ENCODE data around the gene NANOS1. TPM values are rescaled to one million over a fixed set of nuclear protein-coding genes. Genes with fewer than 3 reads are reported as not detected.

NANOS1 gene
- total RNA-seq, 1 experiment from 2014 or later = 18.0 TPM

DNA sequence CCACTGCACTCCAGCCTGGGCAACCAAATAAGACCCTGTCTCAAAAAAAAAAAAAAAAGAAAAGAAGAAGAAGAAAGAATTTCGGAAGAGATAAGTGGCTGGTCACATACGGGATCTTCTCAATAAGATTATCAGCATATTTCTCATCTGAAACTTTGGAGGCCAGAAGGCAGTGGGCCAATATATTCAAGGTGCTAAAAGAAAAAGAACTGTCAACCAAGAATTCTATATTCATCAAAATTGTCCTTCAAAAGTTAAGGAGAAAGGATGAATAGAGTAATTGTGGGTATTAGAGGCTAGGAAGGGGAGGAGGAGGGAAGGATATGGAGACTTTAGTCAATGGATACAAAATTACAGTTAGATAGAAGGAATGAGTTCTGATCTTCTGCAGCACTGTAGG is 43.9 kb upstream of the NANOS1 start:
- ChIA-PET CTCF (no interaction called here), POLR2A (no interaction called here)
- TF ChIP-seq TCF7L2 (IDR thresholded peaks at IDR 0.05; ENCODE audit: low read depth, low read length) = no peak
- no peak for TF ChIP-seq CTCF (IDR thresholded peaks at IDR 0.05)
- no peak for TF ChIP-seq POLR2AphosphoS5 (IDR thresholded peaks at IDR 0.05; ENCODE audit: low read depth, low read length)
- TF ChIP-seq, protein P1, sequence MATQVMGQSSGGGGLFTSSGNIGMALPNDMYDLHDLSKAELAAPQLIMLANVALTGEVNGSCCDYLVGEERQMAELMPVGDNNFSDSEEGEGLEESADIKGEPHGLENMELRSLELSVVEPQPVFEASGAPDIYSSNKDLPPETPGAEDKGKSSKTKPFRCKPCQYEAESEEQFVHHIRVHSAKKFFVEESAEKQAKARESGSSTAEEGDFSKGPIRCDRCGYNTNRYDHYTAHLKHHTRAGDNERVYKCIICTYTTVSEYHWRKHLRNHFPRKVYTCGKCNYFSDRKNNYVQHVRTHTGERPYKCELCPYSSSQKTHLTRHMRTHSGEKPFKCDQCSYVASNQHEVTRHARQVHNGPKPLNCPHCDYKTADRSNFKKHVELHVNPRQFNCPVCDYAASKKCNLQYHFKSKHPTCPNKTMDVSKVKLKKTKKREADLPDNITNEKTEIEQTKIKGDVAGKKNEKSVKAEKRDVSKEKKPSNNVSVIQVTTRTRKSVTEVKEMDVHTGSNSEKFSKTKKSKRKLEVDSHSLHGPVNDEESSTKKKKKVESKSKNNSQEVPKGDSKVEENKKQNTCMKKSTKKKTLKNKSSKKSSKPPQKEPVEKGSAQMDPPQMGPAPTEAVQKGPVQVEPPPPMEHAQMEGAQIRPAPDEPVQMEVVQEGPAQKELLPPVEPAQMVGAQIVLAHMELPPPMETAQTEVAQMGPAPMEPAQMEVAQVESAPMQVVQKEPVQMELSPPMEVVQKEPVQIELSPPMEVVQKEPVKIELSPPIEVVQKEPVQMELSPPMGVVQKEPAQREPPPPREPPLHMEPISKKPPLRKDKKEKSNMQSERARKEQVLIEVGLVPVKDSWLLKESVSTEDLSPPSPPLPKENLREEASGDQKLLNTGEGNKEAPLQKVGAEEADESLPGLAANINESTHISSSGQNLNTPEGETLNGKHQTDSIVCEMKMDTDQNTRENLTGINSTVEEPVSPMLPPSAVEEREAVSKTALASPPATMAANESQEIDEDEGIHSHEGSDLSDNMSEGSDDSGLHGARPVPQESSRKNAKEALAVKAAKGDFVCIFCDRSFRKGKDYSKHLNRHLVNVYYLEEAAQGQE (IDR thresholded peaks at IDR 0.05; ENCODE audit: insufficient read depth in 1 of 2, low read depth in 2 of 2, low read length in 1 of 2) = no peak
- TF ChIP-seq SIN3A (IDR thresholded peaks at IDR 0.05; ENCODE audit: borderline replicate concordance, insufficient read depth, low read depth, low read length) = no peak
- no peak for ATAC-seq
- no peaks in the 10 kb centered on the region for H3K36me3 ChIP-seq (ENCODE audit: control insufficient read depth, insufficient read depth, low read length)
- peaks cover 6% of the 10 kb centered on the region; the same call in 1 of the 2 replicates for H3K4me1 ChIP-seq (ENCODE audit: control insufficient read depth, insufficient read depth, low read length)
- H3K9me3 ChIP-seq (ENCODE audit: control insufficient read depth, insufficient read depth, low read depth, low read length) = no peaks in the 10 kb centered on the region
- H3K27ac ChIP-seq (ENCODE audit: low read length) = no peak overlapping the region
- no peak for DNase-seq (ENCODE audit: low read depth, low spot score)
- no peak overlapping the region for H3K4me3 ChIP-seq (ENCODE audit: low read depth in 2 of 2, low read length in 2 of 2)
- in situ Hi-C loops (cut with HindIII; ENCODE audit: low pct_unique_long_range_greater_than_20kb, low sequenced_read_pairs) (no loop called here), intact Hi-C loops (cut with micrococcal nuclease; ENCODE audit: unreplicated experiment) (no loop called here)
- no peaks in the 10 kb centered on the region for H3K27me3 ChIP-seq (ENCODE audit: control insufficient read depth, insufficient read depth, low read length)
- BruUV-seq (replicated peaks) = no TSS peak

DNA sequence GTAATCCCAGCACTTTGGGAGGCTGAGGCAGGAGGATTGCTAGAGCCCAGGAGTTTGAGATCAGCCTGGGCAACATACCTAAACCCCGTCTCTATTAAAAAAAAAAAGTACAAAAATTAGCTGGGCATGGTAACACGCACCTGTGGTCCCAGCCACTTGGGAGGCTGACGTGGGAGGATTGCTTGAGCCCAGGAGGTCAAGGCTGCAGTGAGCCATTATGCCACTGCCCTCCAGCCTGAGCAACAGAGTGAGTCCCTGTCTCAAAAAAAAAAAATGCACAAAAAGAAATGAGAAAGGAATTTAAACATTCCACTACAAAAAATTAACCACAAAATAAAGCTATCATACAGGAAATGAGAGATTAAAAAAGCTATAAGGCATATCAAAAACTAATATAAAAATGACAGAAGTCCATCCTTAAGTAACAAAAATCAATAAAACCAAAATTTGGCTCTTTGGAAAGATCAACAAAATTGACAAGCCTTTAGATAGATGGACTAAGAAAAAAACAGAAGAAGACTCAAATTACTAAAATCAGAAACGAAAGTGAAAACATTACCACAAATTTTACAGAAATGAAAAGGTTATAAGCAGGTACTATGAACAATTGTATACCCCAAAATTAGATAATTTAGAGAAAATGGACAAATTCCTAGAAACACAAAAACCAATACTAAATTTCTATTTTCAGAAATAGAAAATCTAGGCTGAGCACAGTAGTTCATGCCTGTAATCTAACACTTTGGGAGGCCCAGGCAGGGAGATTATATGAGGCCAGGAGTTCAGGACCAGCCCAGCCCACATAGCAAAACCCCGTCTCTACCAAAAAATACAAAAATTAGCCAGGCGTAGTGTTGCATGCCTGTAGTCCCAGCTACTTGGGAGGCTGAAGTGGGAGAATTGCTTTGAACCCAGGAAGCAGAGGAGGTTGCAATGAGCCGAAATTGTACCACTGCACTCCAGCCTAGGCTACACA is 42.4 kb upstream of the NANOS1 start:
- Histone ChIP-seq H3K27me3 (ENCODE audit: control insufficient read depth, insufficient read depth, low read length) (no peaks in the 10 kb centered on the region), H3K9me3 (ENCODE audit: control insufficient read depth, insufficient read depth, low read depth, low read length) (no peaks in the 10 kb centered on the region), H3K27ac (ENCODE audit: low read length) (no peak overlapping the region), H3K4me3 (ENCODE audit: low read depth in 2 of 2, low read length in 2 of 2) (no peak overlapping the region), H3K36me3 (ENCODE audit: control insufficient read depth, insufficient read depth, low read length) (no peaks in the 10 kb centered on the region), H3K4me1 (ENCODE audit: control insufficient read depth, insufficient read depth, low read length) (peaks cover 6% of the 10 kb centered on the region; the same call in 1 of the 2 replicates)
- BruUV-seq (replicated peaks) = no TSS peak
- intact Hi-C loops (cut with micrococcal nuclease; ENCODE audit: unreplicated experiment) = no loop called here
- TF ChIP-seq SIN3A (IDR thresholded peaks at IDR 0.05; ENCODE audit: borderline replicate concordance, insufficient read depth, low read depth, low read length) (no peak), TCF7L2 (IDR thresholded peaks at IDR 0.05; ENCODE audit: low read depth, low read length) (no peak), CTCF (IDR thresholded peaks at IDR 0.05) (no peak), POLR2AphosphoS5 (IDR thresholded peaks at IDR 0.05; ENCODE audit: low read depth, low read length) (no peak)
- TF ChIP-seq, protein P1 (IDR thresholded peaks at IDR 0.05; ENCODE audit: insufficient read depth in 1 of 2, low read depth in 2 of 2, low read length in 1 of 2) = no peak
- no peak for ATAC-seq
- ChIA-PET POLR2A (interaction anchor here (0.7 kb wide), 2 partner anchors 22 to 579 kb away, joined by 4 to 5 read pairs; no protein-coding TSS in a partner anchor), CTCF (no interaction called here)
- in situ Hi-C loops (cut with HindIII; ENCODE audit: low pct_unique_long_range_greater_than_20kb, low sequenced_read_pairs) = no loop called here
- DNase-seq (ENCODE audit: low read depth, low spot score) = no peak
